PC-9 (cell line): ENCODE measurements around the gene EHMT1.

Experiments
- EZH2 ChIP-seq: fragments of 200-600 bp; sonication (generic); IDR thresholded peaks from 2 replicates; pipeline ENCODE4 v1.8.0; 2017; ENCODE audit warnings: antibody characterized with exemption, low read depth
- TF ChIP-seq, protein P1 (sequence below): fragments of 200-600 bp; sonication (generic); conservative IDR thresholded peaks from 2 replicates; pipeline ENCODE4 v1.6.1; 2017; ENCODE audit warnings: mixed run types, antibody characterized with exemption, mild to moderate bottlenecking, moderate library complexity

DNA sequence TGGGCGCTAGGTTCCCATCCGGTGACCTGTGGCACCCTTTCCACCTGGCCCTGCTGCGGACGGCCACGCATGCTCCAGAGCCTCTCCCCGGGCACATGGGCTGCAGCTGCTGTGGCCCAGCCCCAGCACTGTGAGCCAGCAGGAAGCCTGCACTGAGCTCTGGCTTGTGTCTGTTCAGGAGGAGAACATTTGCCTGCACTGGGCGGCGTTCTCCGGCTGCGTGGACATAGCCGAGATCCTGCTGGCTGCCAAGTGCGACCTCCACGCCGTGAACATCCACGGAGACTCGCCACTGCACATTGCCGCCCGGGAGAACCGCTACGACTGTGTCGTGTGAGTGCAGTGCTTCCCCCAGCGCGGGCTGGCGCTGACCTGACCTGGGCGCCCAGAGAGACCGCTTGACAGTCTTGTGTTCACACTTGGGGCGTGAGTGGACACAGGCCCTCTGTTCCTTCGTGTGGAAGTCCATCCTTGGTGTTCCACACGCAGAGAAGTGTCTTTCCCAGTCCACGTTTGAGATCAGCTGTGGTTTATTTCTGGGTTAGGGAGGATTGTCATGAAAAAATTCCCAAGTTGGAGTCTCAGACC, 192.6 kb downstream of the EHMT1 start:
- TF ChIP-seq, protein P1, sequence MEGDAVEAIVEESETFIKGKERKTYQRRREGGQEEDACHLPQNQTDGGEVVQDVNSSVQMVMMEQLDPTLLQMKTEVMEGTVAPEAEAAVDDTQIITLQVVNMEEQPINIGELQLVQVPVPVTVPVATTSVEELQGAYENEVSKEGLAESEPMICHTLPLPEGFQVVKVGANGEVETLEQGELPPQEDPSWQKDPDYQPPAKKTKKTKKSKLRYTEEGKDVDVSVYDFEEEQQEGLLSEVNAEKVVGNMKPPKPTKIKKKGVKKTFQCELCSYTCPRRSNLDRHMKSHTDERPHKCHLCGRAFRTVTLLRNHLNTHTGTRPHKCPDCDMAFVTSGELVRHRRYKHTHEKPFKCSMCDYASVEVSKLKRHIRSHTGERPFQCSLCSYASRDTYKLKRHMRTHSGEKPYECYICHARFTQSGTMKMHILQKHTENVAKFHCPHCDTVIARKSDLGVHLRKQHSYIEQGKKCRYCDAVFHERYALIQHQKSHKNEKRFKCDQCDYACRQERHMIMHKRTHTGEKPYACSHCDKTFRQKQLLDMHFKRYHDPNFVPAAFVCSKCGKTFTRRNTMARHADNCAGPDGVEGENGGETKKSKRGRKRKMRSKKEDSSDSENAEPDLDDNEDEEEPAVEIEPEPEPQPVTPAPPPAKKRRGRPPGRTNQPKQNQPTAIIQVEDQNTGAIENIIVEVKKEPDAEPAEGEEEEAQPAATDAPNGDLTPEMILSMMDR, result no peak
- no peak for TF ChIP-seq EZH2
